Embryonic facial prominence (tissue), 1 donor: Measurements from ENCODE around the gene UXS1.
A peak's percentile ranks its signal among the peaks of the same experiment; 100 is the strongest.

Experiments used
- DNase-seq: peaks from one replicate; pipeline ENCODE4 v3.0.0-alpha.2; 2016; ENCODE audit errors: extremely low spot score

The UXS1 gene

GRCh38 chr2:106109675-106110424 is 84.3 kb downstream of the UXS1 start:
- no peak for DNase-seq

GRCh38 chr2:106108791-106109190 is 85.3 kb downstream of the UXS1 start:
- no peak for DNase-seq

- no peak for DNase-seq
Measured at GRCh38 chr2:106108351-106108750, 85.8 kb downstream of the UXS1 start.

DNA sequence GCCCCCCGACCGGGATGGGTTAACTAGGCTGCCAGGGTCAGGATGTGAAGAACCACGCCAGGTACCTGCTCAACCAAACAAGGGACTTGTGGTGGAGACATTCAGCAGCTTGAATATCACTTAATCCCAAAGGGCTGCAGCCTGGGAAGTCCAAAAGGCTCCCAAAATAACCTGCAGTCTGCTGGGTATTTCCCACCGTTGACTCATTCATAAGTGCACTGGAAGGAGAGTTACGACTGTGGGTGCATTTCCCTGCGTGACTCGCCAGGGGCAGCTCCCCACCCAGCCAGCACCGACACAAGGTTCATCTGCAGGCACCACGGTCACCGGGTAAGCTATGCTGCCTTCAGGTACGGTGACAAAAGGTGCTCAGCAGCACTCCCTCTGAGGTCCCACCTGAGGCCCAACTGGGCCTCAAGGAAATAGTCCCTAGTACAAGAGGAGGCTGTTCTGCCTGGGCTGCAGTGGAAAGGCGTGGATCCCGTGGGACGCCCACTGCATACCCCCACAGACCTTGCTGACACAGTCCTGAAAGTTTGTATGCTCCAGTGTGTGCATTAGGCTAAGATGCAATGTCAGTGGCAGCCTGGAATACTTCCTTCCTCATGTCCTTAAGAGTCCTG is 86.5 kb downstream of the UXS1 start:
- DNase-seq = no peak

DNA sequence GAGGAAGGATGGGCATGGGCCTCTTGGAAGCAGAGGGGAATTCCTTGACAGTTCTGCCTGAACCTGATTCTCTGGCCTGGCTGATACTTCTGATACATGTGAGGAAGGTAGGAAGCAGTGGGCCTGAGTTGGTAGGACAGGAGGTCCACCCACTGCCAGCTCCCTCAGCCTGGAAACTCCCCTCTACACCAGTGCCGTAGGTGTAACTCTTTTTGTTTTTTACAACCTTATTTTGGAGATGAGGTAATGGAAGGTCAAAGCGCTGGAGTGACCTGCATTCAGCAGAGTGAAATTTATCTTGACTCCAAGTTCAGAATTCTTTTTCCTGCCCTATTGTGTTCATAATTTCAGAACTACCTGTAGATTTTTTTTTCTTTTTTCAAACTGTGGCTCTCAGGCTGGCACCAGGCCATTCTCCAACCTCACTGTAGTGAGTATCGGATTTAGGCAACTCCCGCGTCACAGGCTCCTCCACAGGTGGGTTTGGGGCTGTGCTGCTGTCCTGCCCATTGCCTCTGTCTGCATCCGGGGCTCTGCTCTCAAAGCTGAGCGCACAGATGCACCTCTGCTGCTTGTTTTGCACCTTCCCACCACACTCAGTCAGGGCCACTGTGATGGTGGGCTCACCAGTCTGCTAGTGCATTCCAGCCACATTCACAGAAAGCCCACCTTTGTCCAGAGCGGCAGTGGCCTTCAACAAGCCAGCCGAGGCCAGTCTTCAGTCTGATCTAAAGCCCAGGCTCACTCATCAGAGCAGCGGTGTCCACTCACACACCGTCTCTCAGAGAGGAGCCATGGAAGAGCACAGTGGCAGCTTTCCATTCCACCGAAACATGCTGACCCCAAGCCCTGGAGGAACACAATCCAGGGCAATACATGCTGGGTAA is 87.2 kb downstream of the UXS1 start:
- no peak for DNase-seq

- no peak for DNase-seq
Measured at GRCh38 chr2:106105151-106105922, 88.8 kb downstream of the UXS1 start.

DNA sequence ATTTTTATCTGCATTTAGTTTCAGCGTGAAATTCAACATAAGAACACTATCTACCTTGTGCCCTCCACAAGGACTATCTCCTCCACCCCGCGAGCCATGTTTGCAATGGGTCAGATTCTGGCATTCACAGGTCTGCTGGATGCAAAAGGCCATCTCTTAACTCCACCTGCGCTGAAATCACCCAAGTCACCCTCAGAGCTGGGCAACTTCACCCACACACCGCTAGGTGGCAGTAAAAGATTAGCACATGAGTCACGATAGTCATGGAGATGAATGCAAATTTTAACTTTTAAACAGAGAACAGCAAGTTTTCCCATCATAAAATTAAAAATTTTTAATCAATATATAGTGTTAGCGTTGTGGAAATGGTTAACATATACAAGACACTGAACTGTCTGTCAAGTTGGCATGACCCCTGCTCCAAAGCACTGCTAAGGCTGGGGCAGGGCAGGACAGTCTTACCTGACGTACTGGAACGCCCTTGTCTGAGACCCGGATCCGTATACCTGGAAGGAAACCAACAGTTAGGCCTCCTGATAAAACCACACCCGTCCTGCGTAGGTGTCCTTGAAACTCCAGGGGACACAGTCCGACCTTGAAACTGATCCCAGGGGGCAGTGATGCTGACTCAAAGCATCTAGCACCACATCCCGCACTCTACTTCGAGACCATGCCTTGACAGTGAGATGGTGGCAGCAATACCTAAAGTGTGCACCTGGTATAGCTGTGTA is 89.6 kb downstream of the UXS1 start:
- peak; percentile 32 for DNase-seq

DNA sequence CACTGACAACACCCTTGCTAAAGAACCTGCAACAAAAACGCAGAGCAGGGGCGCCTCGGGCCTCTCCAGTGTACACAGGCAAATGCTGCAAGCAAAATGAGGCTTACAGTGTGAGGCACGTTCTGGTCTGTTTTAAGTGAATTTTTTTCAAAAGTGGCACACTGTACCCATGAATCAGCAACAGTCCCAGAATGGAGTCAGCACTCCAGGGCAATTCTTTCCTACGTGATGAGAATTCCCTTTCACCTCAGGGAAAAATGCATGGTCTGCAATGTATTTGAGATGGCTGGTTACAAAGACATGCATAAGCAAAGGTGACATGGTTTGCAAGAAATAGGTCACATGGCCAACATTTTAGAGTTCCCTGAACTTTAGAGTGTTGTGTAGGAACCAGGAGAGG is 94.4 kb downstream of the UXS1 start:
- DNase-seq = no peak

DNA sequence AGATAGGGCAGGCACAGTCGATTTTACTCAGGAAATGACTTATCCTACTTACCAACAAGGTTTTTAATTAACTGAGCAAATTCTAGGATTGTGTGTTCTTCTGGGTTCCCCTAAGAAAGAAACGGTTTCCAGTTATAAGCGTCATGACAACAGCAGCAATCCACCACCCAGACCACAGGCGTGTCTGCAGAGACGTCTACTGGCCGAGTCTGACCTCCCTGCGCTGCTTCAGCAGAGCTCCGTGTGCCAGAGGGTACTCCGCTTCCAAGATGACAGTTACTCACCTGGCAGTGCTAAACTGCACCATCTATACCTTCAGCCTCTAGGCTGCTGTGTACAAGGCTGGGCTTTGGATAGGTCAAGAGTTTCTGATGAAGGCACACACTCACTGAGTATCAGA is 95.4 kb downstream of the UXS1 start:
- DNase-seq = no peak

DNA sequence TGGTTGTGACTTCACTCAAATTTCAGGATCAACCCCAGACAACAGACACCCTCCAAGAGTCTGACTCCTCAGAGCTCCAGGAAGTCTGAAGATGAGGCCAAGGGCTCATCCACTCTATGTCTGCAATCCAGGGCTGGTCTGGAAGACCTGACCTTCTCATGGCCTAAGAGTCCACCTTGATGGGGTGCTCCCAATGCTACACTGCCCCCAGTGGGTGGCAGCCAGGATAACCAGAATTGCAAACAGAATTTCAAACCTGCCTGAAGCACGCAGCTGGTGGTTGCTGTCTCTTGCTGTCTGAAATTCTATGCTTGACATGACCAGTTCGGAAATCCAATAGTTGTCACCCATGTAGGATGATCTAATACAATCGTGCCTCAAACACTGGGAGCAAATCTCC is 96.0 kb downstream of the UXS1 start:
- DNase-seq = no peak

GRCh38 chr2:106097038-106098000 is 96.8 kb downstream of the UXS1 start:
- DNase-seq = no peak

DNA sequence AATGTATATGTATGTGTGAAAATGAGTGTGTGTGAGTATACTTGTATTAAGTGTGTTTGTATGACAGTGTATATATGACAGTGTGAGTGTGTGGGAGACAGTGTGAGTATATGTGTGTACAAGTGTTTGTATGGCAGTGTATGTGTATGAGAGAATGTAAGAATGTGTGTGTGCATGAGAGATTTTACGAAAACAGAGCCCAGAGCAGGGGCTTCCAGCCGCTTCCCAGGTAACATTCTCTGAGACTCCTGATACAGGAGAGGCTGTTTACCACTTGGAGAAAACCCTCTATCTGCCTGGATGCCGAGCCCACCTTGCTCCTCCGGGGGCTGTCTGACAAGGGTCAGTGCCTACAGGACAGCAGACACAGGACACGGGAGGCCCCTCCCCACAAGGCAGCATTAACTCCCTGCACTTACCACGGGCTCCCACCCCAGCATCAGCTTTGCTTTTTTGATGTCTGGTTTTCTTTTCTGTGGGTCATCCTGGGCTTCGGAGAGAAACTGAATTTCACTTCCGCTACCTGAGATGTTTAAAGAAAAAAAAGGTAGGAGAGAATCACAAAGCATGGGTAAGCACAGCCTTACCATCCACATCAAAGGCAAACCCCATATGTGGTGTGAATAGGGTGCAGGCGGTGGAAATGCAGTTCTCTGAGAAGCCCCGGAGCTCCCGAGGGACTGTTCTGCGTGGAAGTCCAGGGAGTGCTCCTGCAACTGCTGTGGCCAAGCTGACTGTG is 97.6 kb downstream of the UXS1 start:
- no peak for DNase-seq

DNA sequence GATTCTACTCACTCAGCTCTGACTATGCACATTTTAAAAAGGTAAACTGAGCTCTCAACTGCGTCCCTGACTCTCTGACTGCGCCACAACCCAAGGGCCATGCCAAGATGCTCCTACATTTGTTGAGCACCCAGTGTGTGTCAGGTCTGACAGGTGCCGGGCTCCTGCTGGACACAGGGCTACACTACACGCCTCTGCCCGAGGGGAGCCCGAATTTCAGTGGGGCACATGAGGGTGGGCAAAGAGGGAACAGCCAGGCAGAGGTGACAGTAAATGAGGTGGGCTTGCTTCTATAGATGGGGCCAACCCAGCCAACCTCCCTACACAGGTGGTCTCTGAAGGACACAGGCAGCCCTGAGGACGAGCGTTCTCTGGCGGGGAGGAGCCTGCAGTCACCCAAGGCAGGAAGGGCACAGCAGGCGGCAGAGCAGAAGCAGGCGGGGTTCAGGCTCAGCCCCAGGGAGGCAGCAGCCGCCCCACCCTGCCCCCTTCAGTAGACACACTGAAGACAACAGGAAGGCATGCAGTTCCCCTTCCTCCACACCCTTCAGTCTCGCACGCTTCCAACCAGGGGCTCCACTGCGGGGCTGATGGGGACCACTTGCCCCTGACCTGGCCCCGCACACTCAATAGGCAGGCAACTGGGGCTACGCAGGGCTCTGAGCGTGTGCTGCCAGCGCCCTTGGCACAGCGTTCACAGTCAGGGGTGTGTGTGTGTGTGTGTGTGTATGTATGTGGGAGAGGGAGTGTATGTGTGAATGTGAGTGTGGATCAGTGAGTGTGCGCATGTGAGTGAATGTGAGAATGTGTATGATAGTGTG is 98.4 kb downstream of the UXS1 start:
- DNase-seq = no peak

DNA sequence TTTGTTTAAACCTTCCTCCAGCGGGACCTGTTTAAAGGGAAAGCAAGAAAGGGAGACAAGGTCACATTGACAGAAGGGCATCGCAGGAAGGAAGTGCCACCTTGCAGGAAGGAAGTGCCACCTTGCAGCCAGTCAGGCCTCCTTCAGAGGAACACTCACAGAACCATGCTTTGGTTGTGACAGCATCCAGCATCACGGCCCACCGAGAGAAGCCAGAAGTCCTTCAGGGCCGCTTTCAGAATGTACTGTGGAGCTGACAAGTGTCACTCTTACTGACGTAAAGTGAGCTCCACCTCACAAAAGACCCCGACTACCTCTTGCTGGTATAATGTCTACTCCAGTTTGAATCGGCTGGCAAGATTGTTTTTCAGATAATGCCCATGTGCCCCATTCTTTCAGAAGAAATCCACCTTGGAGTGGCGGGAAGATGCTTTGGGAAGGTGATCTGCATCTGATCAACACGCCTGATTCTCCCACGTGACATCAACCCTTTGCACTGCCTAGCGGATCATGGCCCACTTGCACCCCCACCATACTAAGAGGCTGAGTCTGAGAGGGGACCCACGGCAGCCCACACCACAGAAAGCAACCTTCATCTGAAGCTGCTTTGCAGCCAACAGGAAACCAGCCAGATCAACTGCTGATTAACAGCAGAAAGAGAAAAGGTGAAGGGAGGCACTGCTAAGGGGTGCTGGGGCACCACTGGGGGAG is 99.8 kb downstream of the UXS1 start:
- DNase-seq = no peak

- no peak for DNase-seq
Measured at GRCh38 chr2:106090916-106091618, 103.0 kb downstream of the UXS1 start.

- DNase-seq = no peak
Measured at GRCh38 chr2:106089611-106090010, 104.5 kb downstream of the UXS1 start.
